Thyroid gland (tissue), 4 donors: ENCODE data around the gene FAM53B. TPM values are rescaled to one million over a fixed set of nuclear protein-coding genes. Genes with fewer than 3 reads are reported as not detected.
"Not testable (repeated sequence)": the region's sequence is repeated elsewhere in the genome, so short reads cannot be mapped to it uniquely, and the experiment has no call there.

Experiments
- DNase-seq, 2 donors: peaks; one replicate each; pipeline ENCODE4 v3.0.0-alpha.2; 2019
- H3K27ac ChIP-seq, 3 donors: fragments of 200-600 bp; sonication (generic); 1 replicate in 2 of 3; 2 replicates in 1 of 3; pipeline ENCODE4 v1.5.1; 2016 to 2019; ENCODE audit warnings: mild to moderate bottlenecking in 1 of 3, moderate library complexity in 1 of 3
- H3K27me3 ChIP-seq: fragments of 200-600 bp; sonication (generic); one replicate; pipeline ENCODE4 v1.5.1; 2019
- H3K36me3 ChIP-seq, 2 donors: fragments of 200-600 bp; sonication (generic); one replicate each; pipeline ENCODE4 v1.5.1; 2016 to 2019
- H3K4me1 ChIP-seq, 2 donors: fragments of 200-600 bp; sonication (generic); one replicate each; pipeline ENCODE4 v1.5.1; 2017 to 2019
- H3K4me3 ChIP-seq, 3 donors: fragments of 200-600 bp; sonication (generic); replicated peaks in 1 of 3; 1 replicate in 2 of 3; 2 replicates in 1 of 3; pipeline ENCODE4 v1.5.1; 2016; ENCODE audit warnings: mild to moderate bottlenecking in 1 of 3
- H3K9me3 ChIP-seq: fragments of 200-600 bp; sonication (generic); one replicate; pipeline ENCODE4 v1.5.1; 2017
- CTCF ChIP-seq, 6 experiments: fragments of 200-600 bp in 3 of 6; fragments of 450-650 bp in 3 of 6; sonication (generic) in 3 of 6; IDR thresholded peaks; one replicate each; pipeline ENCODE4 v1.5.1; 2016 to 2019; ENCODE audit warnings: antibody characterized with exemption in 6 of 6, mild to moderate bottlenecking in 2 of 6, inconsistent platforms in 1 of 6, moderate library complexity in 1 of 6
- POLR2A ChIP-seq, 2 donors: fragments of 450-650 bp; IDR thresholded peaks; one replicate each; pipeline ENCODE4 v1.6.1; 2017; ENCODE audit warnings: antibody characterized with exemption in 2 of 2, mild to moderate bottlenecking in 2 of 2, moderate library complexity in 1 of 2
- WGBS, 2 donors: methylation state at CpG; one replicate each; pipeline ENCODE4 v1.1.5; 2017; 5-methylcytosine and 5-hydroxymethylcytosine counted together
- intact Hi-C: fragments of 100-400 bp; cut with DNase I; formaldehyde crosslinking; loops from one replicate; pipeline ENCODE4 v1.15.1; 2023
- total RNA-seq, 4 donors: library from RNA; depleted of rRNA; stranded (reverse); fragments of >200 nt; gene quantifications; one replicate each; pipeline ENCODE4 v1.2.3, GENCODE V29; 2016

Gene FAM53B
- 10 to 100 TPM; 37.6 to 96.3 (median 80.4) TPM for total RNA-seq

GRCh38 chr10:124744102-124745050, at the start of gene FAM53B:
TSS of gene FAM53B (minus strand) at chr10:124744378. CDS start at chr10:124706713, 37,665 bp downstream.
- no peaks in the 10 kb centered on the region for H3K36me3 ChIP-seq
- H3K4me1 ChIP-seq: peaks cover 38 to 45% of the 10 kb centered on the region in 2 donors
- TF ChIP-seq CTCF (IDR thresholded peaks at IDR 0.05) (peak in 3 of 6 experiments; percentile 36 to 56 (median 51)), POLR2A (IDR thresholded peaks at IDR 0.05) (peak; percentile 41 to 85)
- H3K9me3 ChIP-seq: no peaks in the 10 kb centered on the region
- WGBS, 2 donors: 0 to 1% methylated on average over 28 to 37 of the region's 100 CpGs
- no peaks in the 10 kb centered on the region for H3K27me3 ChIP-seq
- intact Hi-C loops: loop anchor here (5.0 kb wide), 2 partner anchors 117 to 212 kb away; no protein-coding TSS in a partner anchor
- peak within 1 kb of the TSS; percentile 89 to 98 (median 93) for H3K27ac ChIP-seq
- DNase-seq: peak; percentile 80 to 83
- H3K4me3 ChIP-seq: peak within 1 kb of the TSS; percentile 27 to 56 (median 45)

GRCh38 chr10:124792998-124793352, 48.8 kb upstream of the FAM53B start:
- no peak overlapping the region for H3K27ac ChIP-seq
- intact Hi-C loops: no loop called here
- H3K27me3 ChIP-seq: no peaks in the 10 kb centered on the region
- no peak for TF ChIP-seq CTCF (IDR thresholded peaks at IDR 0.05)
- H3K4me3 ChIP-seq: no peak overlapping the region
- no peaks in the 10 kb centered on the region for H3K36me3 ChIP-seq
- 95 to 98% methylated on average over 11 of the region's 11 CpGs for WGBS, 2 donors
- peaks cover 0 to 10% of the 10 kb centered on the region in 2 donors for H3K4me1 ChIP-seq
- no peaks in the 10 kb centered on the region for H3K9me3 ChIP-seq
- no peak for DNase-seq

GRCh38 chr10:124791547-124792348, 47.6 kb upstream of the FAM53B start, which contains the start of gene EEF1AKMT2:
TSS of gene EEF1AKMT2 (minus strand) at chr10:124791887. CDS start at chr10:124791833, 54 bp downstream.
- peaks cover 0 to 10% of the 10 kb centered on the region in 2 donors for H3K4me1 ChIP-seq
- H3K4me3 ChIP-seq: peak within 1 kb of the TSS; percentile 81 to 95 (median 89)
- peak; percentile 78 to 79 for DNase-seq
- WGBS, 2 donors: 1% methylated on average over 18 to 42 of the region's 79 CpGs
- no peaks in the 10 kb centered on the region for H3K36me3 ChIP-seq
- no peaks in the 10 kb centered on the region for H3K9me3 ChIP-seq
- intact Hi-C loops: no loop called here
- no peaks in the 10 kb centered on the region for H3K27me3 ChIP-seq
- peak in 1 of 2 donors; percentile 77 for TF ChIP-seq POLR2A (IDR thresholded peaks at IDR 0.05)
- peak; percentile 21 to 64 (median 49) for TF ChIP-seq CTCF (IDR thresholded peaks at IDR 0.05)
- peak within 1 kb of the TSS; percentile 76 to 91 (median 88) for H3K27ac ChIP-seq

- intact Hi-C loops: not testable (repeated sequence)
- WGBS, 2 donors: 91 to 92% methylated on average over 1 of the region's 1 CpG
Measured at GRCh38 chr10:124782900-124783299, 38.7 kb upstream of the FAM53B start.

GRCh38 chr10:124768791-124769190, 24.6 kb upstream of the FAM53B start:
- no peak overlapping the region for H3K27ac ChIP-seq
- H3K27me3 ChIP-seq: no peaks in the 10 kb centered on the region
- H3K4me1 ChIP-seq: peaks cover 0 to 2% of the 10 kb centered on the region in 2 donors
- intact Hi-C loops: no loop called here
- H3K4me3 ChIP-seq: no peak overlapping the region
- WGBS, 2 donors: 91 to 94% methylated on average over 2 of the region's 2 CpGs
- no peaks in the 10 kb centered on the region for H3K9me3 ChIP-seq
- no peak for TF ChIP-seq POLR2A (IDR thresholded peaks at IDR 0.05)
- TF ChIP-seq CTCF (IDR thresholded peaks at IDR 0.05): no peak
- no peaks in the 10 kb centered on the region for H3K36me3 ChIP-seq
- no peak for DNase-seq

More at GRCh38 chr10:124782900-124783299, 38.7 kb upstream of the FAM53B start:
- H3K36me3 ChIP-seq, H3K27me3 ChIP-seq, H3K4me3 ChIP-seq, DNase-seq, H3K27ac ChIP-seq, H3K9me3 ChIP-seq, H3K4me1 ChIP-seq: not testable (repeated sequence)
